Effector CD8-positive, alpha-beta T cell (primary cell): Measurements from ENCODE around the gene HAGHL.
"Not testable (repeated sequence)": the region's sequence is repeated elsewhere in the genome, so short reads cannot be mapped to it uniquely, and the experiment has no call there.

Source experiments
- DNase-seq: peaks from one replicate; lab custom pipeline; 2025; lab: John Stamatoyannopoulos, UW

HAGHL gene

GRCh38 chr16:687499-687898, 39.4 kb upstream of the HAGHL start:
- DNase-seq, result no peak

DNA sequence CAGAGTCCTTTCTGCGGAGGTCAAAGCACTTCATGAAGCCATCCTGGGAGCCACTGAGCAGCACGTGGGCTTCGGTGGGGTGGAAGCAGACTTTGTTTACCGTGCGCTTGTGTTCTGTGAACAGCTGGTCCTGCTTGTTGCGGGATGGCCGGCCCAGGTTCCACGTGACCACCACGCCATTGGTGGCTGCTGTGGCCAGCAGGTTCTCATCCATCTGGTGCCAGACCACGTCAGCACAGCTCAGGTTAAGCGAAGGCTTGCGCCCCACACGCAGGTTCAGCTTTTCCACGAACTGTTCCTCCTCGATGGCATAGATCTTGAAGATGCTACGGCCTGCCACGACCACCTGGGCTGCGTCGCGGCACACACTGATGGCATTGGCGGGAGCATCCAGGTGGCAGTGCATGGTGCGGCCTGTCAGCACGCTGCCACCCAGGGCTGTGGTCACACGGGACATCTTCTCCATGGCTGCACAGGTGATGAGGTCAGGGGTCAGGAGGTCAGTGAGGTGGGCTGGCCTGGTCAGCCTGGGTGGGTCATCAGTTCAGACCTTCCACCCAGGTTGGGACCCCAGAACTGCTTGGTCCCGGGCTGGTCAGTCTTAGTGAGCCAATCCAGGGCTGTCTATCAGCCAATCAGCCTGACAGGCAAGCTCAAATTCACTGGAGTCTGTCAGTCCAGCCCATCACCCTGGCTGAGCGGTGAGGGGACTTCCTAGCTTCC, 37.6 kb upstream of the HAGHL start:
- DNase-seq, result no peak

- not testable (repeated sequence) for DNase-seq
Measured at GRCh38 chr16:691242-691641, 35.7 kb upstream of the HAGHL start.

- DNase-seq, result no peak
Measured at GRCh38 chr16:692356-693108, 34.4 kb upstream of the HAGHL start.

- DNase-seq, result no peak
Measured at GRCh38 chr16:693364-693763, 33.5 kb upstream of the HAGHL start.

- peak; percentile 30 for DNase-seq
Measured at GRCh38 chr16:693766-694165, 33.1 kb upstream of the HAGHL start.

DNA sequence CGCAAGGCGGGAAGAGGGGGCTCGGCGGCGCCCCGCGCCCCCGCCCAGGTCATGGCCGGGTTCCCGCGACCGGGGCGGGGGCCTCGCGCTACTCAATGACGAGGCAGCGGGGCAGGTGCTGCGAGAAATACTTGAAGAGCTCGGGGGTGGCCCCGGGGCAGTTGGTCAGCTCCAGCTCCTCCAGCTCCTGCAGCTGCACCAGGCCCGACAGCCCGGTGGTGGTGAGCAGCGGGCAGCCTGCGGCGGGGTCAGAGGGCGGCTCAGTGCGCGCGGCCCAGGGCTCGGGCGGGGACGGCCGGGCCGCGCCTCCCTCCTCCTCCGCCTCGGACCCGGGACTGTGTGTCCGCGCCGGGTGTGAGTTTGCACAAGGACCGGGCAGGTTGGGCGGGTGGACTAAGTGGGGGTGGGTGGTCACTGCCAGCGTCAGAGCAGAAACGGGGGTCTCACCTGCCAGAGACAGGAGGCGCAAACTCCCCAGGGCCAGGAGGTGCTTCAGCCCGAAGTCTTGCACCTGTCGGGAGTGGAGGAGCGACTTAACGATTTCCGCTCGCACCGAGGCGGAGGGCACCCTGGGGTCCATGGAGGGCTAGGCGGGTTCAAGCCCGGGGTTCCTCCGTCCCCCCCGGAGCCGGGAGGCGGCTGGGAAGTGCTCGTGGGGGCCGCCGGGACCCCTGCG, 32.6 kb upstream of the HAGHL start:
- DNase-seq, result no peak

- no peak for DNase-seq
Measured at GRCh38 chr16:694863-695354, 32.0 kb upstream of the HAGHL start.

GRCh38 chr16:695355-696089, 31.4 kb upstream of the HAGHL start:
- DNase-seq, result peak; percentile 39

DNA sequence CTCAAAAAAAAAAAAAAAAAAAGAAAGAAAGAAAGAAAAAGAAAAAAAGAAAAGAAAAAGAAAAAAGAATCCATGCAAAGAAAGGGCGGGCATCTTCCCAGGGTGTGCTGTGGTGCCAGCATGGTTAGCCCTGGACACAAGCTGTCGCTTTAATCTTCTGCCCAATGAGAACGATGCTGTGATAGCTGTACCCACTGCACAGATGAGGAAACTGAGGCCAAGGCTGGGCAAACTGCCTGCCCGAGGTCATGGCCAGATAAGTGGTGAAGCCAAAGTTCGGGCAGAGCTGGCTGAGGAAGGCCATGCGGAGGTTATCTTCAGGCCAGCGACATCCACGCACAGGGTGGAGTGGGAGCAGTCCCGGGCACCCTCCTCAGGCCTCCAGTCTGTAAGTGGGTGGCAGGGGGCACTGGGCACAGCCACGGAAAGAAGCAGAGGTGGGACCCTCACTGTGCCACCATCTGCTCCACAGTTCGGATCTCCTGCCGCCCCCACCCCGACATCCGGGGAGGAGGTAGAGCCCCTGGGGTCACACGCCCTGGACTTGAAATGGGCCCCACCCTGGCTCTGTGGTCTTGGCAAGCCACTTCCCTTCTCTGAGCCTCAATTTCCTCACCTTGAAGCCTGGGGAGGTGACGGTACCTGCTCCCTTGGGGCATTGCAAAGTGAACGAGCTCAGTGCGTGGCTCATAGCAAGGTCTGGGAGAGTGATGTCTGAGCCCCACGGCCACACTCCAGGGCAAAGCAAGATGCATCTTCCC, 27.8 kb upstream of the HAGHL start:
- DNase-seq, result no peak

- DNase-seq, result peak; percentile 18
Measured at GRCh38 chr16:700684-701584, 26.0 kb upstream of the HAGHL start.

DNA sequence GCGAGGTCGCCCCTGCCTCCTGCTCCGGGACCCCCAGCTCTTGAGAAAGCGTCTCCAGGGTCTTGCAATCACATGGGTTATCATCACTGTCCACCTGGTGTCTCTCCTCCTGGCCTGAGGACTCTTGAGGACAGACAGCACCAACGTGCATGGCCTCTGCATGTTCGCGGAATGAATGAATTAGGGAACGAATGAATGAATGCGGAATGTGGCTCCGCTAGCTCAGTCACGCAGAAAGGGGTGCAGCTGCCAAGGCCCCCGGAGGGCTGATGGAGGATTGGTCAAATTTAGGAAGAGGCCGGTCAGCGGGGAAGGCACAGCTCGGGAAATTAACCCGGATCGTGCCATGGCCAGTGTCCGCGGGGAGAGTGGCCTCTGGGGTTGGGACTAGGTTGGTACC, 24.6 kb upstream of the HAGHL start:
- no peak for DNase-seq

DNA sequence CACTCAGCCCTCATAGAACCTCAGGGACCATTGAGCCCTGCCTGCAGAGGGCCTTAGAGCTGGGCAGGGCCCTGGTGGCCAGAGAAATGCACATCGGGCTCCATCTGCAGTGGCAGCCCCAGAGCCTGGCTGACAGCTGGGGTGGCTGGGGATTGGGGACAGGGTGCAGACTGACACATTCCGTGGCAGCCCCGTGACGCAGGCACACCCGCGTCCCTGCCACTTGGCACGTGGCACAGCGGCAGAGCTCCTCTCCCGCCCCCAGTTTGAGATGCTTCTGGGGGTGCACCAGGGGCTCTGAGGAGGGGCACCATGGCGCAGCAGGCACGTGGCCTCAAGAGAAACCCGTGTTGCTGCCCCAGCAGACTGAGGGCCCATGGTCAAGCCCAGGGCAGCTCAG, 23.5 kb upstream of the HAGHL start:
- DNase-seq, result no peak

DNA sequence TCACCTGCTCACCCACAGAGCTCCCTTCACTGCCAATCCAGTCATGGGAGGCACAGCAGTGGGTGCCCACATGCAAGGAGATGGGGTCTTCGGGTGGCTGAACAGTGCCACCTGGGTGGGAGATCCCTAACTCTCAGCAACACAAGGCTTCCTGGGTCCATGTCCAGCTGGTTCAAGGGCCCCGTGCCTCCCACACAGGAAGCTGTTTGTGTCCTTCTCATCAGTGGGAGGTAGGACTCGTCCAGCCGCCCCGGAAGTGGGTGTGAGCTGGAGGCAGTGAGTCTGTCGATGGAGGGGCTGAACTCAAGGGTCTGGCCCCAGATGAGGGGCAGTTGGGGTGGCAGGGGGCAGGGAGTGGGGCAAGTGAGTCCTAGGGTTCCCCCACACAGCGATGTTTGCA, 22.9 kb upstream of the HAGHL start:
- DNase-seq, result no peak

- no peak for DNase-seq
Measured at GRCh38 chr16:704552-705380, 22.1 kb upstream of the HAGHL start.

DNA sequence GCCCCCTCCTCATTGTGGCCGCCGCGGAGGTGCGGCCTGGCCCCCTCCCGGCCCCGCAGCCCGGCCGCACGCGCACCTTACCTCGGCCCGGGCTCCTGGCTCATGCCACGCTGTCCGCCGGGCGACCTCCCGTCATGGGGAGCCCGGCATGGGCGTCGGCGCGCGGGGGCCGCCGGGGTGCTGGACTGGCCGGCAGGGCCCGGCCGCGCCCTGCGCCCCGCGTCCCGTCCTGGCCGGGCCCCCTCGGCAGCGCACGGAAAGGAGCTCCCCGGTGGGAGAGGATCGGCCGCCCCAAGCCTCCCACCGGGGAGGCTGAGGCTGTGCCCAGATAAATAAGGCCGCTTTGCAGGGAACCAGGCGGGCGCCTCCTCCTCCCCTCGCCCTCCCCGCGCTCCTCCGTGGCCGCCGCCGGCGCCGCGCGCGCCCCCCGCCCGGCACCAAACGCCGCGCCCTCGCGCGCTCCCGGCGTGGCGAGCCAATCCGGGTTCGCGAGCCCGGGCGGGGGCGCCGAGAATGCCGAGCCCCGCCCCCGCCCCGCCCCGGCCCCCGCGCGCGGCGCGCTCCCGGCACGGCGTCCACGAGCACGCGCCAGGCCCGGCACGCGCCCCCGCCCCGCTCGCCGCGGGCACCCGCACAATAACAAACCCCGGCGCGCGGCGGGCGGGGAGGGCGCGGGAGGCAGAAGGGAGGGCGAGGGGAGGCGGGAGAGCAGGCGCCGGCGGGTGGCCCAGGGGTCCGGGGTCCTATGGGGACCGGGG, 21.3 kb upstream of the HAGHL start, which contains the start of gene FBXL16:
FBXL16 (minus strand) TSS at position 371 of the 758 bp plus-strand sequence. CDS start 8,396 bp downstream, outside the sequence.
- no peak for DNase-seq

DNA sequence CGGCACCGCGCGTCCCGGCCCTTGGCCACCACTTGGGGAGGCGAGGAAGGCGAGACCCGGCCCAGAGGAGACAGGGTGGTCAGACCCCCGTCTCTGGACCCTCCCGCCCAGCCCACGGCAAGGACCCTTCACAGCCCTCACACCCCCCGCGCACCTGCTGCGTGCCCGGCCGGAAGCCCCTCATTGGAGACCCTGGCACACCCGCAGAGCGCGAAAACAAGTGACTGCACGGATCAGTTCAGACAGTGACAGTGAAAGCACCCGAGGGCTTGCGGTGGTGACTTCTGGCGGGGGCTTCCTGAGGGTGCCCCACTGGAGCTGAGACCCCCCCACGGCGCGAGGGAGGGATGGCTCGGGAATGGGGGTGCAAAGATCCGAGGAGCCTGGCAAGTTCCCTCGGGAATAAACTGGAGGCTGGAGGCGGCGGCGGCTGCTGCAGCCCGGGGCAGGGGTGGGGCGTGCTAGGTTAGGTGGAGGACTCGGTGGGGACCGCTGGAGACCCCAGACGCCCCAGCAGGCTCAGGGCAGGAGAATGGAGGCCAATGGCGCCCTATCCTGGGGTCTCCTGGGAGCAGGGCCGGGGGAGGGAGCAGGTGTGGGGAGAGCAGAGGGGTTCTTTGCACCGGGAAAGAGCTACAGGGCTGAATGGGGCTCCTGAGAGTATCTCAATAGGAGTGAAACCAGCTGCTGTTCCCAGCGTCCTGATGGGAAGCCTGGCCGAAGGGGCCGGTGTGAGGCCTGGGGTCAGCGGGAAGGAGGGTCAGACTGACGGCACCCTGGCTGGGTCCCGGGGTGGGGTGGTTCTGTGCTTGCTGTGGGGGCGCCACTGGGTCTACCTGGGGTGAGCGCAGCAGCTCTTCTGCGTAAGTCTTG, 20.5 kb upstream of the HAGHL start:
- no peak for DNase-seq
